GM13976 (cell line): ENCODE measurements around the gene SMURF2.

Source experiments
- DNase-seq: peaks from one replicate; pipeline ENCODE4 v3.0.0; 2012; ENCODE audit warnings: low spot score
- CTCF ChIP-seq: IDR thresholded peaks from 2 replicates; pipeline ENCODE4 v1.5.1; 2012; ENCODE audit warnings: borderline replicate concordance, mild to moderate bottlenecking; ENCODE audit not compliant: insufficient read depth; ENCODE audit errors: extremely low read depth, missing control alignments, control extremely low read depth
- in situ Hi-C: fragments of 300-500 bp; cut with MboI; formaldehyde crosslinking; loops from one replicate; pipeline ENCODE4 v1.12.0; 2022; ENCODE audit warnings: low sequenced_read_pairs, mixed read lengths, inconsistent platforms; ENCODE audit not compliant: unreplicated experiment

SMURF2 gene

GRCh38 chr17:64496786-64497564, 165.1 kb downstream of the SMURF2 start, which contains the start of gene POLG2:
POLG2 (minus strand) TSS chr17:64497054; CDS start chr17:64496968, 86 bp downstream.
- in situ Hi-C loops, result no loop called here
- DNase-seq, result peak; percentile 93
- peak; percentile 56 for TF ChIP-seq CTCF

- DNase-seq, result no peak
- TF ChIP-seq CTCF, result no peak
- in situ Hi-C loops, result no loop called here
These were observed 165.7 kb downstream of the SMURF2 start for GRCh38 chr17:64496348-64496785.
